H1 (cell line): ENCODE measurements around the gene WDR11. TPM values are rescaled to one million over a fixed set of nuclear protein-coding genes. Genes with fewer than 3 reads are reported as not detected.

ENCODE experiments used
- CTCF ChIA-PET: fragments of 300-600 bp; sonication (Branson Sonifier 250); formaldehyde crosslinking; loops from one replicate; lab custom pipeline; 2021; ENCODE audit not compliant: partially characterized antibody; lab: Charles Lee
- POLR2A ChIA-PET: fragments of 300-600 bp; sonication (Branson Sonifier 250); formaldehyde crosslinking; loops from one replicate; lab custom pipeline; 2021; ENCODE audit warnings: inconsistent platforms; ENCODE audit not compliant: partially characterized antibody; lab: Charles Lee
- DNase-seq, 2 experiments: peaks; one replicate each; pipeline versions ENCODE4 v3.0.0 to v3.0.0-alpha.2; 2010 to 2022; ENCODE audit warnings: low spot score in 2 of 2, low read depth in 1 of 2, mixed read lengths in 1 of 2
- FAIRE-seq: peaks from 2 replicates; lab custom pipeline; 2011; peaks lifted over from hg19 to GRCh38; lab: Jason Lieb, UNC
- H2AFZ ChIP-seq: 2 replicates; pipeline ENCODE4 v1.8.1; 2012; ENCODE audit warnings: low read length, inconsistent platforms
- H2AK5ac ChIP-seq: 2 replicates; pipeline ENCODE4 v1.6.1; 2013; ENCODE audit warnings: low read depth, low read length
- H2BK120ac ChIP-seq: replicated peaks from 2 replicates; pipeline ENCODE3; 2013; ENCODE audit warnings: low read depth, low read length, inconsistent platforms
- H2BK12ac ChIP-seq: 2 replicates; pipeline ENCODE4 v1.6.1; 2013; ENCODE audit warnings: low read depth, low read length
- H2BK15ac ChIP-seq: 2 replicates; pipeline ENCODE4 v1.6.1; 2013; ENCODE audit warnings: low read length
- H2BK20ac ChIP-seq: 2 replicates; pipeline ENCODE4 v1.6.1; 2013; ENCODE audit warnings: low read length
- H2BK5ac ChIP-seq: 2 replicates; pipeline ENCODE4 v1.6.1; 2013; ENCODE audit warnings: low read depth, low read length
- H3K14ac ChIP-seq: 2 replicates; pipeline ENCODE4 v1.6.1; 2013; ENCODE audit warnings: inconsistent platforms; ENCODE audit not compliant: insufficient read length
- H3K18ac ChIP-seq: 2 replicates; pipeline ENCODE4 v1.6.1; 2013; ENCODE audit warnings: low read length; ENCODE audit errors: extremely low read depth
- H3K23ac ChIP-seq: 2 replicates; pipeline ENCODE4 v1.6.1; 2013; ENCODE audit warnings: inconsistent platforms; ENCODE audit not compliant: insufficient read length
- H3K23me2 ChIP-seq: 2 replicates; pipeline ENCODE4 v1.6.1; 2013; ENCODE audit warnings: low read depth, low read length
- H3K27ac ChIP-seq: 2 replicates; pipeline ENCODE4 v1.6.1; 2011; ENCODE audit warnings: low read depth, low read length, inconsistent platforms
- H3K27me3 ChIP-seq, 4 experiments: replicated peaks in 1 of 4; 1 replicate in 1 of 4; 2 replicates in 3 of 4; pipeline versions ENCODE4 v1.6.1 to v1.8.1; 2011 to 2013; ENCODE audit warnings: low read length in 3 of 4, mild to moderate bottlenecking in 3 of 4, inconsistent platforms in 2 of 4, mixed read lengths in 2 of 4, moderate library complexity in 1 of 4; ENCODE audit not compliant: control insufficient read depth in 3 of 4, insufficient read depth in 3 of 4; ENCODE audit errors: extremely low read depth in 1 of 4
- H3K36me3 ChIP-seq, 4 experiments: 2 replicates each; pipeline versions ENCODE4 v1.6.1 to v1.8.1; 2011 to 2013; ENCODE audit warnings: mild to moderate bottlenecking in 4 of 4, low read length in 3 of 4, moderate library complexity in 2 of 4, control low read depth in 1 of 4, inconsistent platforms in 1 of 4; ENCODE audit not compliant: insufficient read depth in 4 of 4, control insufficient read depth in 2 of 4
- H3K4ac ChIP-seq: replicated peaks from 2 replicates; pipeline ENCODE3; 2013; ENCODE audit warnings: low read length, low read depth, mixed read lengths, inconsistent platforms; ENCODE audit not compliant: insufficient read length
- H3K4me1 ChIP-seq, 4 experiments: replicated peaks in 1 of 4; 1 replicate in 1 of 4; 2 replicates in 3 of 4; pipeline versions ENCODE4 v1.6.1 to v1.8.1; 2011 to 2013; ENCODE audit warnings: low read length in 3 of 4, inconsistent platforms in 2 of 4, mixed read lengths in 1 of 4; ENCODE audit not compliant: insufficient read depth in 4 of 4, control insufficient read depth in 3 of 4
- H3K4me2 ChIP-seq, 2 experiments: 2 replicates each; pipeline versions ENCODE4 v1.6.1 to v1.8.1; 2011 to 2013; ENCODE audit warnings: low read depth in 2 of 2, low read length in 2 of 2, control low read depth in 1 of 2, inconsistent platforms in 1 of 2, mild to moderate bottlenecking in 1 of 2; ENCODE audit not compliant: insufficient read depth in 1 of 2
- H3K4me3 ChIP-seq, 4 experiments: fragments of 200-600, 300-600 bp in 1 of 4; sonication (generic), shearing (Covaris generic), sonication (Bioruptor Twin) in 1 of 4; 2 replicates each; pipeline versions ENCODE4 v1.5.1 to v1.8.1; 2011 to 2016; ENCODE audit warnings: low read length in 4 of 4, low read depth in 3 of 4, control low read depth in 2 of 4, inconsistent platforms in 2 of 4, mild to moderate bottlenecking in 2 of 4, mixed read lengths in 1 of 4, moderate library complexity in 1 of 4; ENCODE audit not compliant: insufficient read depth in 2 of 4; ENCODE audit errors: extremely low read depth in 1 of 4
- H3K56ac ChIP-seq: replicated peaks from 2 replicates; pipeline ENCODE3; 2013; ENCODE audit warnings: low read depth, mild to moderate bottlenecking, mixed read lengths, low read length, inconsistent platforms; ENCODE audit not compliant: insufficient read length
- H3K79me1 ChIP-seq: 2 replicates; pipeline ENCODE4 v1.6.1; 2013; ENCODE audit warnings: low read depth, low read length, control low read depth
- H3K79me2 ChIP-seq, 2 experiments: 2 replicates each; pipeline versions ENCODE4 v1.6.1 to v1.8.1; 2012 to 2013; ENCODE audit warnings: low read length in 2 of 2, mild to moderate bottlenecking in 2 of 2, inconsistent platforms in 1 of 2; ENCODE audit not compliant: insufficient read depth in 2 of 2, control insufficient read depth in 1 of 2
- H3K9ac ChIP-seq, 4 experiments: replicated peaks in 1 of 4; 1 replicate in 1 of 4; 2 replicates in 3 of 4; pipeline versions ENCODE4 v1.6.1 to v1.8.1; 2011 to 2013; ENCODE audit warnings: low read depth in 3 of 4, low read length in 3 of 4, control low read depth in 2 of 4, mild to moderate bottlenecking in 2 of 4, moderate library complexity in 2 of 4, inconsistent platforms in 1 of 4; ENCODE audit errors: extremely low read depth in 1 of 4
- H3K9me3 ChIP-seq, 2 experiments: 2 replicates each; pipeline versions ENCODE4 v1.6.1 to v1.8.1; 2012 to 2013; ENCODE audit warnings: mild to moderate bottlenecking in 2 of 2, moderate library complexity in 2 of 2, control low read depth in 1 of 2, inconsistent platforms in 1 of 2, low read depth in 1 of 2, low read length in 1 of 2, mixed read lengths in 1 of 2; ENCODE audit not compliant: insufficient read depth in 2 of 2
- H4K20me1 ChIP-seq, 2 experiments: replicated peaks in 1 of 2; 2 replicates each; pipeline versions ENCODE3 to v1.8.1; 2011 to 2013; ENCODE audit warnings: inconsistent platforms in 2 of 2, low read length in 2 of 2, mild to moderate bottlenecking in 1 of 2; ENCODE audit not compliant: insufficient read depth in 2 of 2, control insufficient read depth in 1 of 2
- H4K5ac ChIP-seq: 2 replicates; pipeline ENCODE4 v1.6.1; 2013; ENCODE audit warnings: low read length, low read depth, mixed read lengths, inconsistent platforms; ENCODE audit not compliant: insufficient read length
- H4K8ac ChIP-seq: 2 replicates; pipeline ENCODE4 v1.8.0; 2013; ENCODE audit warnings: mild to moderate bottlenecking, moderate library complexity, low read length, inconsistent platforms; ENCODE audit not compliant: insufficient read depth; ENCODE audit errors: extremely low read depth
- H4K91ac ChIP-seq: replicated peaks from 2 replicates; pipeline ENCODE3; 2013; ENCODE audit warnings: low read length, mixed read lengths, inconsistent platforms; ENCODE audit not compliant: insufficient read length
- BRCA1 ChIP-seq: IDR thresholded peaks from 2 replicates; pipeline ENCODE4 v1.6.1; 2012; ENCODE audit warnings: low read depth, low read length, improper control_type of control experiment
- CTCF ChIP-seq, 3 experiments: IDR thresholded peaks; 1 replicate in 2 of 3; 2 replicates in 1 of 3; pipeline versions ENCODE4 v1.5.1 to v1.6.1; 2011; ENCODE audit warnings: low read length in 3 of 3, mild to moderate bottlenecking in 3 of 3, inconsistent platforms in 2 of 3, low read depth in 1 of 3, moderate library complexity in 1 of 3; ENCODE audit not compliant: insufficient read depth in 1 of 3; ENCODE audit errors: control extremely low read depth in 1 of 3
- E2F6 ChIP-seq: IDR thresholded peaks from 2 replicates; pipeline ENCODE4 v1.6.1; 2012; ENCODE audit warnings: inconsistent platforms
- JUND ChIP-seq: IDR thresholded peaks from 2 replicates; pipeline ENCODE4 v1.6.1; 2011; ENCODE audit warnings: mild to moderate bottlenecking, improper control_type of control experiment, low read length
- KDM1A ChIP-seq: fragments of 200-600, 300-600 bp; sonication (generic); IDR thresholded peaks from 2 replicates; pipeline ENCODE4 v1.7.1; 2016; ENCODE audit warnings: mild to moderate bottlenecking, low read length, borderline replicate concordance
- RAD21 ChIP-seq, 2 experiments: IDR thresholded peaks in 1 of 2; conservative IDR thresholded peaks in 1 of 2; 2 replicates each; pipeline ENCODE4 v1.6.1; 2011; ENCODE audit warnings: low read depth in 2 of 2, low read length in 2 of 2, improper control_type of control experiment in 1 of 2, inconsistent platforms in 1 of 2, mild to moderate bottlenecking in 1 of 2, moderate library complexity in 1 of 2
- WGBS, 2 experiments: shearing (Covaris generic) in 1 of 2; methylation state at CpG; one replicate each; pipeline versions ENCODE4 v1.1.6 to v1.1.7; 2013 to 2015; ENCODE audit warnings: low lambda C conversion rate in 2 of 2, mixed read lengths in 2 of 2, inconsistent platforms in 1 of 2, low coverage in 1 of 2, missing lambda C conversion rate in 1 of 2; ENCODE audit not compliant: insufficient replicate concordance in 2 of 2, insufficient coverage in 1 of 2, insufficient read length in 1 of 2; ENCODE audit errors: extremely low coverage in 1 of 2, missing lambda C conversion rate in 1 of 2; 5-methylcytosine and 5-hydroxymethylcytosine counted together
- polyA plus RNA-seq, 7 experiments: library from polyadenylated mRNA; depleted of rRNA in 3 of 7; stranded (reverse) in 5 of 7; unstranded in 2 of 7; fragments of >200 nt in 5 of 7; fragments of 200-250 nt in 2 of 7; gene quantifications; 1 replicate in 5 of 7; 2 replicates in 1 of 7; 4 replicates in 1 of 7; pipeline versions ENCODE4 v1.2.1 to v1.2.3, GENCODE V29; 2011 to 2013; ENCODE audit warnings: missing spikeins in 2 of 7, mixed read lengths in 2 of 7
- total RNA-seq: library from RNA; stranded (reverse); fragmentation: NEBNext Ultra II Directional; extraction: Animal tissue kit (Norgen Biotek cat#: 25700); gene quantifications from 2 replicates; pipeline ENCODE4 v1.2.1, GENCODE V29; 2021
- TF ChIP-seq, protein P1 (sequence below): IDR thresholded peaks from 2 replicates; pipeline ENCODE4 v1.6.1; 2012; ENCODE audit warnings: inconsistent platforms

WDR11 gene
- total and polyA plus RNA-seq, 2 of the 8 experiments (the other 6 are each of a cell fraction or from before 2014, with no cell fraction given): 39.7 to 41.9 TPM

DNA sequence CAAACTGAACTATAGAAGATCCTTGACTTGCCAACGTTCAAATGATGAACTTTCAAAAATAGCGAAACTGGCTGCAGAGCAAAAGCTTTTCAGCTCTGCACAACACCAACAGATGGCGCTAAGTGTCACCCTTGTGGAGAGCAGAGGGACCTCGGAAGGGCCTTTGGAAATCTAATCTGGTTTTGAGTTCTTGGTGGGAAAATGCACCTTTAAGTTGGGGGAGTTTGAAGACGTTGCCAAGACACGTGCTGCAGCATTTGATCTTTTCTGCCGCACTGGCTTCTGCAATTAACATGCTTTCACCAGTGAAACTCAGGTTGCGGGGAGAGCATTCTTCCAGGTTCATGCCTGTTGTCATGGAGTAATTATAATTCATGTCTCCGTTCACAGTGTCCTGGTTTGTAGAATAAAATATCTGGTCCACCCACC, 26.3 kb upstream of the WDR11 start:
- H4K8ac ChIP-seq: no peak overlapping the region
- H3K4ac ChIP-seq: no peak overlapping the region
- H3K56ac ChIP-seq: no peak overlapping the region
- H2BK120ac ChIP-seq: no peak overlapping the region
- no peak overlapping the region for H3K4me2 ChIP-seq
- H3K9me3 ChIP-seq: no peaks in the 10 kb centered on the region
- no peak overlapping the region for H2BK15ac ChIP-seq
- FAIRE-seq (peak; percentile 96), DNase-seq (peak in 1 of 2 experiments; percentile 68)
- no peaks in the 10 kb centered on the region for H3K23me2 ChIP-seq
- H3K14ac ChIP-seq: no peak overlapping the region
- H3K4me1 ChIP-seq: peaks cover 1 to 7% (median 5%) of the 10 kb centered on the region in 4 experiments; a peak in 5 of 7 replicates
- H3K79me1 ChIP-seq: no peaks in the 10 kb centered on the region
- no peak for TF ChIP-seq BRCA1
- TF ChIP-seq, protein P1, sequence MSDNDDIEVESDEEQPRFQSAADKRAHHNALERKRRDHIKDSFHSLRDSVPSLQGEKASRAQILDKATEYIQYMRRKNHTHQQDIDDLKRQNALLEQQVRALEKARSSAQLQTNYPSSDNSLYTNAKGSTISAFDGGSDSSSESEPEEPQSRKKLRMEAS: peak; percentile 97
- no peak for TF ChIP-seq KDM1A
- TF ChIP-seq CTCF (IDR thresholded peaks at IDR 0.05; ENCODE audit: control extremely low read depth in 1 of 3, insufficient read depth in 1 of 3, low read depth in 1 of 3, low read length in 3 of 3): peak; percentile 69 to 92 (median 82)
- TF ChIP-seq E2F6: peak; percentile 100
- TF ChIP-seq RAD21 (IDR thresholded peaks at IDR 0.05 in 1 of 2, conservative IDR thresholded peaks at IDR 0.05 in 1 of 2; ENCODE audit: low read depth in 2 of 2, low read length in 2 of 2): peak; percentile 68 to 77
- no peak for TF ChIP-seq JUND
- H3K23ac ChIP-seq: no peak overlapping the region
- ChIA-PET POLR2A (no interaction called here), CTCF (interaction anchor here (0.6 to 4.5 kb wide), 16 partner anchors 8 to 433 kb away, joined by 3 to 34 read pairs (median 4); no protein-coding TSS in a partner anchor)
- H3K27me3 ChIP-seq: peaks cover 0 to 4% (median 0%) of the 10 kb centered on the region in 4 experiments; a peak in 2 of 7 replicates
- H3K4me3 ChIP-seq: no peak overlapping the region
- no peaks in the 10 kb centered on the region for H4K20me1 ChIP-seq
- no peaks in the 10 kb centered on the region for H3K79me2 ChIP-seq
- H2BK5ac ChIP-seq: no peak overlapping the region
- no peak overlapping the region; the same call in 1 of the 2 replicates for H3K18ac ChIP-seq
- H2AFZ ChIP-seq: no peak overlapping the region
- H3K27ac ChIP-seq: no peak overlapping the region
- no peak overlapping the region for H2BK20ac ChIP-seq
- peak overlapping the region; percentile 52; the same call in 1 of the 2 replicates for H2BK12ac ChIP-seq
- H4K91ac ChIP-seq: no peak overlapping the region
- no peak overlapping the region for H2AK5ac ChIP-seq
- no peak overlapping the region for H3K9ac ChIP-seq
- H3K36me3 ChIP-seq: no peaks in the 10 kb centered on the region
- WGBS, 2 experiments: 53% methylated on average over 9 of the region's 9 CpGs; no CpG with 5 or more reads in 1 of the 2 experiments
- no peak overlapping the region for H4K5ac ChIP-seq
